SH-SY5Y (cell line): ENCODE data around the gene SAMD4A.

Source experiments
- GATA2 ChIP-seq: IDR thresholded peaks from 2 replicates; pipeline ENCODE4 v1.6.1; 2011; ENCODE audit warnings: mild to moderate bottlenecking, low read depth, low read length
- GATA3 ChIP-seq: IDR thresholded peaks from 2 replicates; pipeline ENCODE4 v1.6.1; 2011; ENCODE audit warnings: low read depth, mild to moderate bottlenecking, low read length, moderate library complexity

SAMD4A gene

GRCh38 chr14:54749727-54750126 lies 182.8 kb downstream of the SAMD4A start:
- TF ChIP-seq GATA2, result no peak
- no peak for TF ChIP-seq GATA3

GRCh38 chr14:54754116-54754622 lies 187.2 kb downstream of the SAMD4A start:
- TF ChIP-seq GATA3, result no peak

GRCh38 chr14:54754623-54755386 lies 187.9 kb downstream of the SAMD4A start:
- TF ChIP-seq GATA3, result no peak
- TF ChIP-seq GATA2, result no peak

- no peak for TF ChIP-seq GATA3
- no peak for TF ChIP-seq GATA2
These were observed 189.9 kb downstream of the SAMD4A start for GRCh38 chr14:54756656-54757392.

GRCh38 chr14:54758041-54758440 lies 191.1 kb downstream of the SAMD4A start:
- TF ChIP-seq GATA3 (no peak), GATA2 (no peak)

GRCh38 chr14:54759982-54760585 lies 193.2 kb downstream of the SAMD4A start:
- TF ChIP-seq GATA3, result no peak
- TF ChIP-seq GATA2, result no peak

GRCh38 chr14:54760866-54761575 lies 194.1 kb downstream of the SAMD4A start:
- TF ChIP-seq GATA3 (no peak), GATA2 (no peak)

GRCh38 chr14:54761835-54762234 lies 194.9 kb downstream of the SAMD4A start:
- TF ChIP-seq GATA3 (no peak), GATA2 (no peak)

GRCh38 chr14:54762296-54762695 lies 195.4 kb downstream of the SAMD4A start:
- TF ChIP-seq GATA2, result no peak
- TF ChIP-seq GATA3, result no peak

- TF ChIP-seq GATA3 (no peak), GATA2 (no peak)
These were observed 196.8 kb downstream of the SAMD4A start for GRCh38 chr14:54763761-54764160.

- no peak for TF ChIP-seq GATA2
- no peak for TF ChIP-seq GATA3
These were observed 199.6 kb downstream of the SAMD4A start for GRCh38 chr14:54766276-54767138.

GRCh38 chr14:54767139-54767431 lies 200.2 kb downstream of the SAMD4A start:
- TF ChIP-seq GATA3 (no peak), GATA2 (no peak)

- TF ChIP-seq GATA2 (no peak), GATA3 (no peak)
These were observed 200.5 kb downstream of the SAMD4A start for GRCh38 chr14:54767450-54767849.

- TF ChIP-seq GATA3 (no peak), GATA2 (no peak)
These were observed 201.7 kb downstream of the SAMD4A start for GRCh38 chr14:54768501-54769129.
